Measurements from ENCODE around the gene A3GALT2. TPM values are rescaled to one million over a fixed set of nuclear protein-coding genes. Genes with fewer than 3 reads are reported as not detected.

A3GALT2 gene
- polyA plus RNA-seq, 1 of the 3 experiments (the other 2 are of a cell fraction), result 0.07 TPM

- Histone ChIP-seq H3F3A (replicated peaks; ENCODE audit: insufficient read depth) (peaks cover 20% of the 10 kb centered on the region), H3K4me2 (no peak overlapping the region), H3K9me3 (no peaks in the 10 kb centered on the region), H3K9me2 (no peaks in the 10 kb centered on the region), H3K9ac (no peak overlapping the region), H3K79me2 (ENCODE audit: insufficient read depth) (no peaks in the 10 kb centered on the region), H3K4me3 (ENCODE audit: low read depth in 2 of 2, low read length in 1 of 2) (no peak overlapping the region), H3K27ac (ENCODE audit: low read depth in 2 of 2, low read length in 1 of 2) (no peak overlapping the region), H3K4me1 (ENCODE audit: control insufficient read depth in 1 of 2, insufficient read depth in 2 of 2, low read depth in 1 of 2, low read length in 1 of 2) (0 out of 4 replicates have a peak, but pooled peaks cover 0 to 4% of the 10 kb centered on the region in 2 experiments), H3K36me3 (replicated peaks in 1 of 2; ENCODE audit: control insufficient read depth in 1 of 2, insufficient read depth in 2 of 2, low read length in 1 of 2) (peaks cover 26 to 30% of the 10 kb centered on the region in 2 experiments), H2AFZ (ENCODE audit: low read depth) (no peak overlapping the region), H4K20me1 (ENCODE audit: insufficient read depth) (peaks cover 13% of the 10 kb centered on the region), H3K27me3 (ENCODE audit: insufficient read depth) (no peaks in the 10 kb centered on the region)
- ChIA-PET CTCF (interaction anchor here (1.8 to 2.2 kb wide), 3 partner anchors 16 to 152 kb away, joined by 5 to 7 read pairs (median 6); no protein-coding TSS in a partner anchor), POLR2A (no interaction called here)
- no peak for DNase-seq
- TF ChIP-seq RCOR1 (IDR thresholded peaks at IDR 0.05; ENCODE audit: low read length) (no peak), TCF12 (IDR thresholded peaks at IDR 0.05) (no peak), GATA2 (CRISPR knock-in tag; IDR thresholded peaks at IDR 0.05) (no peak), NFIC (IDR thresholded peaks at IDR 0.05; ENCODE audit: borderline replicate concordance) (no peak), EP300 (IDR thresholded peaks at IDR 0.05; ENCODE audit: borderline replicate concordance in 1 of 2, low read depth in 1 of 2, low read length in 1 of 2) (no peak), TEAD4 (IDR thresholded peaks at IDR 0.05; ENCODE audit: borderline replicate concordance, insufficient read depth) (no peak), USF2 (IDR thresholded peaks at IDR 0.05; ENCODE audit: borderline replicate concordance, low read depth, low read length) (no peak), ELF1 (IDR thresholded peaks at IDR 0.05) (no peak), MXI1 (IDR thresholded peaks at IDR 0.05; ENCODE audit: low read depth, low read length) (no peak), YY1 (IDR thresholded peaks at IDR 0.05; ENCODE audit: low read depth) (no peak), POLR2AphosphoS5 (IDR thresholded peaks at IDR 0.05; ENCODE audit: low read depth, low read length) (no peak), FOSL2 (IDR thresholded peaks at IDR 0.05; ENCODE audit: borderline replicate concordance, low read depth) (no peak), MEF2A (IDR thresholded peaks at IDR 0.05; ENCODE audit: borderline replicate concordance, low read depth) (no peak), RAD21 (IDR thresholded peaks at IDR 0.05; ENCODE audit: low read length) (no peak), SMC3 (IDR thresholded peaks at IDR 0.05; ENCODE audit: low read depth, low read length) (no peak)
- TF ChIP-seq, protein P1, sequence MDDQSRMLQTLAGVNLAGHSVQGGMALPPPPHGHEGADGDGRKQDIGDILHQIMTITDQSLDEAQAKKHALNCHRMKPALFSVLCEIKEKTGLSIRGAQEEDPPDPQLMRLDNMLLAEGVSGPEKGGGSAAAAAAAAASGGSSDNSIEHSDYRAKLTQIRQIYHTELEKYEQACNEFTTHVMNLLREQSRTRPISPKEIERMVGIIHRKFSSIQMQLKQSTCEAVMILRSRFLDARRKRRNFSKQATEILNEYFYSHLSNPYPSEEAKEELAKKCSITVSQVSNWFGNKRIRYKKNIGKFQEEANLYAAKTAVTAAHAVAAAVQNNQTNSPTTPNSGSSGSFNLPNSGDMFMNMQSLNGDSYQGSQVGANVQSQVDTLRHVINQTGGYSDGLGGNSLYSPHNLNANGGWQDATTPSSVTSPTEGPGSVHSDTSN (IDR thresholded peaks at IDR 0.05), result no peak
- WGBS (ENCODE audit: low lambda C conversion rate), result 96% methylated on average over 8 of the region's 9 CpGs
Observed at GRCh38 chr1:33319186-33319948, 1.5 kb downstream of the A3GALT2 start.

DNA sequence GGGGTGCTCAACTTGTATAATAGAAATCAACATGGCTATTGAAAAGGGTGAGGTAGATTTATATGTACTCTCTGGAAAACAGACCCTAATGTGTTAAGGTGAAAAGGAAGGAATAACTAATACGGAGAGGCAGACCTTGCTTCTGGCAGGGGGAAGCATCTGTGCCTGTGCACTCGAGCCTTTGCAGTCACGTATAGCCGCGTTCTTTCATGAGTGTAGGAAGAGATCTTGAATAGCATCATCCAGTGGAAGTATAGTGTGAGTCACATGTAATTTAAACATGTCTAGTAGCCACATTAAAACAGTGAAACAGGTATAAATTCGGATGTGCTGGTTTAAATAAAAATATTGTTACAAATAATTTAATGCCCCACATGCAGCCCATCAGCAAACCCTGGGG, 3.0 kb downstream of the A3GALT2 start:
- no peaks in the 10 kb centered on the region for H3K27me3 ChIP-seq (ENCODE audit: insufficient read depth)
- peaks cover 15% of the 10 kb centered on the region for H3F3A ChIP-seq (replicated peaks; ENCODE audit: insufficient read depth)
- peaks cover 12 to 16% of the 10 kb centered on the region in 2 experiments for H3K36me3 ChIP-seq (replicated peaks in 1 of 2; ENCODE audit: control insufficient read depth in 1 of 2, insufficient read depth in 2 of 2, low read length in 1 of 2)
- no peak overlapping the region for H3K27ac ChIP-seq (ENCODE audit: low read depth in 2 of 2, low read length in 1 of 2)
- no peak overlapping the region for H2AFZ ChIP-seq (ENCODE audit: low read depth)
- peaks cover 5% of the 10 kb centered on the region for H4K20me1 ChIP-seq (ENCODE audit: insufficient read depth)
- H3K4me3 ChIP-seq (ENCODE audit: low read depth in 2 of 2, low read length in 1 of 2), result no peak overlapping the region
- DNase-seq, result no peak
- WGBS (ENCODE audit: low lambda C conversion rate), result 54% methylated on average over 6 of the region's 6 CpGs
- CTCF ChIA-PET, result interaction anchor here (1.1 kb wide), 1 partner anchor 11 kb away, joined by 3 read pairs; no protein-coding TSS in a partner anchor
- no peak overlapping the region for H3K9ac ChIP-seq
- H3K4me1 ChIP-seq (ENCODE audit: control insufficient read depth in 1 of 2, insufficient read depth in 2 of 2, low read depth in 1 of 2, low read length in 1 of 2), result 0 out of 4 replicates have a peak, but pooled peaks cover 0 to 4% of the 10 kb centered on the region in 2 experiments
- no peak for TF ChIP-seq TCF12 (IDR thresholded peaks at IDR 0.05)
- no peak for TF ChIP-seq RXRA (IDR thresholded peaks at IDR 0.05; ENCODE audit: borderline replicate concordance, low read depth)
- TF ChIP-seq NFIC (IDR thresholded peaks at IDR 0.05; ENCODE audit: borderline replicate concordance), result no peak
- TF ChIP-seq GABPA (IDR thresholded peaks at IDR 0.05; ENCODE audit: low read depth), result no peak
- TF ChIP-seq RFX5 (IDR thresholded peaks at IDR 0.05; ENCODE audit: low read length), result no peak
- TF ChIP-seq, protein P2, sequence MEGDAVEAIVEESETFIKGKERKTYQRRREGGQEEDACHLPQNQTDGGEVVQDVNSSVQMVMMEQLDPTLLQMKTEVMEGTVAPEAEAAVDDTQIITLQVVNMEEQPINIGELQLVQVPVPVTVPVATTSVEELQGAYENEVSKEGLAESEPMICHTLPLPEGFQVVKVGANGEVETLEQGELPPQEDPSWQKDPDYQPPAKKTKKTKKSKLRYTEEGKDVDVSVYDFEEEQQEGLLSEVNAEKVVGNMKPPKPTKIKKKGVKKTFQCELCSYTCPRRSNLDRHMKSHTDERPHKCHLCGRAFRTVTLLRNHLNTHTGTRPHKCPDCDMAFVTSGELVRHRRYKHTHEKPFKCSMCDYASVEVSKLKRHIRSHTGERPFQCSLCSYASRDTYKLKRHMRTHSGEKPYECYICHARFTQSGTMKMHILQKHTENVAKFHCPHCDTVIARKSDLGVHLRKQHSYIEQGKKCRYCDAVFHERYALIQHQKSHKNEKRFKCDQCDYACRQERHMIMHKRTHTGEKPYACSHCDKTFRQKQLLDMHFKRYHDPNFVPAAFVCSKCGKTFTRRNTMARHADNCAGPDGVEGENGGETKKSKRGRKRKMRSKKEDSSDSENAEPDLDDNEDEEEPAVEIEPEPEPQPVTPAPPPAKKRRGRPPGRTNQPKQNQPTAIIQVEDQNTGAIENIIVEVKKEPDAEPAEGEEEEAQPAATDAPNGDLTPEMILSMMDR (IDR thresholded peaks at IDR 0.05), result no peak
- TF ChIP-seq, protein P3, sequence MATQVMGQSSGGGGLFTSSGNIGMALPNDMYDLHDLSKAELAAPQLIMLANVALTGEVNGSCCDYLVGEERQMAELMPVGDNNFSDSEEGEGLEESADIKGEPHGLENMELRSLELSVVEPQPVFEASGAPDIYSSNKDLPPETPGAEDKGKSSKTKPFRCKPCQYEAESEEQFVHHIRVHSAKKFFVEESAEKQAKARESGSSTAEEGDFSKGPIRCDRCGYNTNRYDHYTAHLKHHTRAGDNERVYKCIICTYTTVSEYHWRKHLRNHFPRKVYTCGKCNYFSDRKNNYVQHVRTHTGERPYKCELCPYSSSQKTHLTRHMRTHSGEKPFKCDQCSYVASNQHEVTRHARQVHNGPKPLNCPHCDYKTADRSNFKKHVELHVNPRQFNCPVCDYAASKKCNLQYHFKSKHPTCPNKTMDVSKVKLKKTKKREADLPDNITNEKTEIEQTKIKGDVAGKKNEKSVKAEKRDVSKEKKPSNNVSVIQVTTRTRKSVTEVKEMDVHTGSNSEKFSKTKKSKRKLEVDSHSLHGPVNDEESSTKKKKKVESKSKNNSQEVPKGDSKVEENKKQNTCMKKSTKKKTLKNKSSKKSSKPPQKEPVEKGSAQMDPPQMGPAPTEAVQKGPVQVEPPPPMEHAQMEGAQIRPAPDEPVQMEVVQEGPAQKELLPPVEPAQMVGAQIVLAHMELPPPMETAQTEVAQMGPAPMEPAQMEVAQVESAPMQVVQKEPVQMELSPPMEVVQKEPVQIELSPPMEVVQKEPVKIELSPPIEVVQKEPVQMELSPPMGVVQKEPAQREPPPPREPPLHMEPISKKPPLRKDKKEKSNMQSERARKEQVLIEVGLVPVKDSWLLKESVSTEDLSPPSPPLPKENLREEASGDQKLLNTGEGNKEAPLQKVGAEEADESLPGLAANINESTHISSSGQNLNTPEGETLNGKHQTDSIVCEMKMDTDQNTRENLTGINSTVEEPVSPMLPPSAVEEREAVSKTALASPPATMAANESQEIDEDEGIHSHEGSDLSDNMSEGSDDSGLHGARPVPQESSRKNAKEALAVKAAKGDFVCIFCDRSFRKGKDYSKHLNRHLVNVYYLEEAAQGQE (IDR thresholded peaks at IDR 0.05; ENCODE audit: low read depth, low read length), result no peak
- no peak for TF ChIP-seq ELF1 (IDR thresholded peaks at IDR 0.05)
- no peak for TF ChIP-seq FOXM1 (IDR thresholded peaks at IDR 0.05; ENCODE audit: low read depth)
- POLR2A ChIA-PET, result no interaction called here
- H3K9me3 ChIP-seq, result no peaks in the 10 kb centered on the region
- no peak overlapping the region for H3K4me2 ChIP-seq
- H3K79me2 ChIP-seq (ENCODE audit: insufficient read depth), result no peaks in the 10 kb centered on the region
- no peaks in the 10 kb centered on the region for H3K9me2 ChIP-seq

All from SK-N-SH (cell line).